GM12865 (cell line): ENCODE results near the gene CNTN2.

ENCODE experiments used
- DNase-seq: peaks from one replicate; pipeline ENCODE4 v3.0.0; 2010; ENCODE audit warnings: low read depth
- H3K4me3 ChIP-seq: 2 replicates; pipeline ENCODE4 v1.5.1; 2011; ENCODE audit warnings: mild to moderate bottlenecking, low read depth, low read length, control low read depth
- TF ChIP-seq, protein P1 (sequence below): IDR thresholded peaks from 2 replicates; pipeline ENCODE4 v1.5.1; 2011; ENCODE audit warnings: low read length, control low read depth, low read depth, inconsistent platforms; ENCODE audit not compliant: insufficient read depth; ENCODE audit errors: missing control alignments

CNTN2 gene

GRCh38 chr1:205057808-205058575, 15.0 kb downstream of the CNTN2 start:
- TF ChIP-seq, protein P1, sequence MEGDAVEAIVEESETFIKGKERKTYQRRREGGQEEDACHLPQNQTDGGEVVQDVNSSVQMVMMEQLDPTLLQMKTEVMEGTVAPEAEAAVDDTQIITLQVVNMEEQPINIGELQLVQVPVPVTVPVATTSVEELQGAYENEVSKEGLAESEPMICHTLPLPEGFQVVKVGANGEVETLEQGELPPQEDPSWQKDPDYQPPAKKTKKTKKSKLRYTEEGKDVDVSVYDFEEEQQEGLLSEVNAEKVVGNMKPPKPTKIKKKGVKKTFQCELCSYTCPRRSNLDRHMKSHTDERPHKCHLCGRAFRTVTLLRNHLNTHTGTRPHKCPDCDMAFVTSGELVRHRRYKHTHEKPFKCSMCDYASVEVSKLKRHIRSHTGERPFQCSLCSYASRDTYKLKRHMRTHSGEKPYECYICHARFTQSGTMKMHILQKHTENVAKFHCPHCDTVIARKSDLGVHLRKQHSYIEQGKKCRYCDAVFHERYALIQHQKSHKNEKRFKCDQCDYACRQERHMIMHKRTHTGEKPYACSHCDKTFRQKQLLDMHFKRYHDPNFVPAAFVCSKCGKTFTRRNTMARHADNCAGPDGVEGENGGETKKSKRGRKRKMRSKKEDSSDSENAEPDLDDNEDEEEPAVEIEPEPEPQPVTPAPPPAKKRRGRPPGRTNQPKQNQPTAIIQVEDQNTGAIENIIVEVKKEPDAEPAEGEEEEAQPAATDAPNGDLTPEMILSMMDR = no peak

GRCh38 chr1:205058853-205059252, 15.8 kb downstream of the CNTN2 start:
- no peak for DNase-seq
- H3K4me3 ChIP-seq = no peak overlapping the region
- TF ChIP-seq, protein P1 = no peak

More at GRCh38 chr1:205057808-205058575, 15.0 kb downstream of the CNTN2 start:
- no peak overlapping the region for H3K4me3 ChIP-seq
- no peak for DNase-seq

- no peak overlapping the region for H3K4me3 ChIP-seq
- TF ChIP-seq, protein P1 = no peak
- no peak for DNase-seq
Observed at GRCh38 chr1:205059660-205060059, 16.6 kb downstream of the CNTN2 start.

GRCh38 chr1:205060746-205061145, 17.7 kb downstream of the CNTN2 start:
- TF ChIP-seq, protein P1 = no peak
- no peak overlapping the region for H3K4me3 ChIP-seq
- no peak for DNase-seq

- no peak overlapping the region for H3K4me3 ChIP-seq
- DNase-seq = no peak
- TF ChIP-seq, protein P1 = no peak
Observed at GRCh38 chr1:205061227-205061626, 18.2 kb downstream of the CNTN2 start.

- no peak overlapping the region for H3K4me3 ChIP-seq
- DNase-seq = peak; percentile 68
- TF ChIP-seq, protein P1 = peak; percentile 85
Observed at GRCh38 chr1:205061665-205062069, 18.7 kb downstream of the CNTN2 start.

DNA sequence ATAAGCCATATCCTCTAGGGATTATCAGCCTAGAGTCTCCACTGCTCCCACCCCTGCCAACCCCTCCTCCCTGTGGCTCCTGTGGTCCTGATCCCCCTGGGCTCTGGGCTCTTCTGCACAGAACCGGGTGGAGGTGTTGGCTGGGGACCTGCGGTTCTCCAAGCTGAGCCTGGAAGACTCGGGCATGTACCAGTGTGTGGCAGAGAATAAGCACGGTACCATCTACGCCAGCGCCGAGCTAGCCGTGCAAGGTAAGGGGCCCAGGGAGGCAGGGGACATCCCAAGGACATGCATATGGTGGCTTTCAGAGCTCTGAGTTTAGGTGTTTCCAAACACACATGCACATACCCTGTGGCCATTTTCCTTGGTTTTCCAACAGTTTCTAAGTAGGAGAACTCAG, 19.3 kb downstream of the CNTN2 start:
- TF ChIP-seq, protein P1 = no peak
- no peak overlapping the region for H3K4me3 ChIP-seq
- no peak for DNase-seq
